Coronary artery (tissue), 2 donors: ENCODE measurements around the gene SGCG.
A peak's percentile ranks its signal among the peaks of the same experiment; 100 is the strongest.

Experiments used
- DNase-seq: peaks from one replicate; pipeline ENCODE4 v3.0.0-alpha.2; 2017; ENCODE audit warnings: low spot score
- H3K27ac ChIP-seq, 2 donors: fragments of 200-600 bp; sonication (generic); one replicate each; pipeline ENCODE4 v1.5.1; 2016 to 2019
- H3K4me3 ChIP-seq: fragments of 200-600 bp; sonication (generic); 2 replicates; pipeline ENCODE4 v1.5.1; 2016; ENCODE audit warnings: mild to moderate bottlenecking, moderate library complexity
- CTCF ChIP-seq: fragments of 200-600 bp; sonication (generic); IDR thresholded peaks from one replicate; pipeline ENCODE4 v1.5.1; 2019; ENCODE audit warnings: antibody characterized with exemption

SGCG gene

GRCh38 chr13:23348262-23349127 is 167.7 kb downstream of the SGCG start:
- DNase-seq, result no peak
- no peak for TF ChIP-seq CTCF
- peak overlapping the region; percentile 13 to 31 for H3K27ac ChIP-seq
- H3K4me3 ChIP-seq, result no peak overlapping the region

GRCh38 chr13:23349161-23349897 is 168.6 kb downstream of the SGCG start:
- Histone ChIP-seq H3K27ac (peak overlapping the region; percentile 13 to 31), H3K4me3 (no peak overlapping the region)
- no peak for TF ChIP-seq CTCF
- DNase-seq, result no peak

GRCh38 chr13:23350009-23350408 is 169.2 kb downstream of the SGCG start:
- no peak for DNase-seq
- H3K4me3 ChIP-seq, result no peak overlapping the region
- H3K27ac ChIP-seq, result peak overlapping the region in 1 of 2 donors; percentile 29
- no peak for TF ChIP-seq CTCF

GRCh38 chr13:23352161-23352560 is 171.4 kb downstream of the SGCG start:
- no peak overlapping the region for H3K4me3 ChIP-seq
- DNase-seq, result no peak
- H3K27ac ChIP-seq, result no peak overlapping the region
- no peak for TF ChIP-seq CTCF

DNA sequence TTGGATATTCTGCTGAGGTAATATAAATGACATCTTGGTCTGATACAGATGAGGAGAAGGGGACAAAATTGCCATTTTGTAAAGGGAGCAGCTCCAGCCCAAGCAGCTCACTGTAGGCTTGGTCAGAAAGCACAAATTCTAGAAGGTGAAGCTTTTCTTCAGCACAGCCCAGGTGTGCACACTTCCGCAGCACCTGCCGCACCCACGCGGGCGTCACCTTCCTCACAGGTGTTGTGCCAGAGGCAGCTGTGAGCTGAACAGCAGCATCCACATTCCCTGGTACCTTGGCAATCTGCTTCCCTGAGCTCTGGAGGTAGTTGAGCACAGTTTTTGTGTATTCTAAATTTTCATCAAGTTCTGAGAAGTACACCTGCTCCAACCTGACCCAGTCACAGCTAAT is 173.7 kb downstream of the SGCG start:
- Histone ChIP-seq H3K4me3 (no peak overlapping the region), H3K27ac (no peak overlapping the region)
- TF ChIP-seq CTCF, result no peak
- no peak for DNase-seq

DNA sequence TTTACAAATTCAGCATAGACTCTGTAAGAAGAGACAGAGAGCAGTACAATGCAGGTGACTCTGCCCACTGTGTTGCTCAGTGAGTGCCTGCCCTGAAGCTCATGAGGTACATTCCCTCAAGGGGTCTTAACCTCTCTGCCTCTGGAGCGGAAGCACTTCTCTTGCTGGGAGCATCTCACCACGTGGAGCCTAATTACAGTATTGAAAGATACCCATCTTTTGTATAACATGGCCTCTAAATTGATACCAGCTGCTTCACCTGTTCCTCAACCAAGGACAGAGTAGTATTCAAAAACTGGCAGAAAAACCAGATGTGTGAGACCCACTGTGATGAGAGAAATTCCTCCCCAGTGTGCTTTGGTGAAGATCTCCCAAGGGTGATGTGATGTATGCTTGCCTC is 175.6 kb downstream of the SGCG start:
- no peak for TF ChIP-seq CTCF
- Histone ChIP-seq H3K4me3 (no peak overlapping the region), H3K27ac (no peak overlapping the region)
- no peak for DNase-seq
